GM19099 (cell line): ENCODE data around the gene C19orf73.

Experiments
- POLR2A ChIP-seq: IDR thresholded peaks from 3 replicates; pipeline ENCODE4 v1.6.1; 2011; ENCODE audit warnings: low read depth; ENCODE audit not compliant: insufficient read length; ENCODE audit errors: extremely low read depth

C19orf73 gene

GRCh38 chr19:49152119-49152550 is 33.2 kb upstream of the C19orf73 start:
- no peak for TF ChIP-seq POLR2A

GRCh38 chr19:49151267-49152118 is 32.5 kb upstream of the C19orf73 start:
- TF ChIP-seq POLR2A: no peak

DNA sequence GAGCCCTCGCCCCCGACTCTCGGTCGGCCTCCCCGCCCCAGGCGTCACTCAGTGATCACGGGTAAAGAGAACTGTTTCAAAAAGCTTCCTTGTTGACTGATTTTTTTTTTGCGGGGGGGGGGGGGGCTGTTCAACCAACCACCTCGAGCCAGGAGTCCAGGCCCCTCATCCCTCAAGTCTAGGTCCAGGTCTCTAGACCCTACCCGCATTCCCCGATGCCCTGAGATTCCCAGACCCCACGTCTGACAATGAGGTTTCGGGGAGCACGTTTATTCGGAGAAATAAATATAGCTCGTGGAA is 32.0 kb upstream of the C19orf73 start:
- no peak for TF ChIP-seq POLR2A

- TF ChIP-seq POLR2A: no peak
Measured at GRCh38 chr19:49150106-49150943, 31.4 kb upstream of the C19orf73 start.

DNA sequence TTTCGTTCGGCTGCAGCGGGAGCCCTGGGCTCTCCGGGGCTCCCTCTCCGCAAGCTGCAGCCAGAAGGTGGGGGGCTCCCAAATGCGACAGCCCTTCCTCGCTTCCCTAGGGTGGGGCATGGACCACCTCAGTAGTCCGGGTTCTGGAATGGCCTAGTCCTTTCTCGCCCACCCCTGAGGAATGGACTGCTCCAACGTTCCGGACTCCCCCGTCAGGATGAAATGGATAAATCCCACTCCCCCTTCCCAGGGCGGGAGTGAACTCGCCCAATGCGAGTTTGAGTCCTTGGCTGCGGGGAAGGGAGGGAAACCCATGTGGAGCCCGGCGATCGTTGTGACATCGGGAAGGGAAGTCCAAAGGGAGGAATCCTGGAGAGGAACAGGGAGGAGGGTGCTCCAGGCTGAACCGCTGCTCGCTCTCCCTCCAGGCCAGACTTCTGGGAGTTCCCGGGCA is 30.7 kb upstream of the C19orf73 start:
- no peak for TF ChIP-seq POLR2A

DNA sequence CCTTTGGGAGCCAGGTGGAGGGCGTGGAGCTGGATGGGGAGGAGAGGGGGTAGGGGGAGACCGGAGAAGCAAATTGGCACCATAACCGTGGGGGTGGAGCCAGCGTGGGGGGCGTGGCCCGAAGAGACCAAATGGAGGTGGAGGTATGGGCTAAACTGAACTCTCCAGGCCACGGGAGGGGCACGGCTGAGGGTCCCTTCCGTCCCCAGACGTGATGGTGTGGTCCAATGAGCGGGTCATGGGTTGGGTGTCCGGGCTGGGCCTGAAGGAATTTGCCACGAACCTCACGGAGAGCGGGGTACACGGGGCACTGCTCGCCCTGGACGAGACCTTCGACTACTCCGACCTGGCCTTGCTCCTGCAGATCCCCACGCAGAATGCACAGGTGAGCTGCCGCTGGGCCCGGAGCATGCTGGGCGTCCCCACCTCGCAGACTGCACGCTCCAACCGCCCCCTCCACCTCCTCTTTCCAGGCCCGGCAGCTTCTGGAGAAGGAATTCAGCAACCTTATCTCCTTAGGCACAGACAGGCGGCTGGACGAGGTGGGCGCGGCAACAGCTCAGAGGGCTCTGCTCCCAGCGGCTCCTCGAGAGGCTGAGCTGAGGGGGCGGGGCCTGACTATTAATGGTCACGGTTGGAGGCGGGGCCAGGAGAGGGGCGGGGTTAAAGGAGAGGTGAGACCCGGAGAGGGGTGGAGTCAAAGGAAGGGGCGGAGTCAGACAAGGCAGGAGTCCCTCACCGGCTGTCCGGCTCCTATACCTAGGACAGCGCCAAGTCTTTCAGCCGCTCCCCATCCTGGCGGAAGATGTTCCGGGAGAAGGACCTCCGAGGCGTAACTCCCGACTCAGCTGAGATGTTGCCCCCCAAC is 30.1 kb upstream of the C19orf73 start:
- TF ChIP-seq POLR2A: no peak

GRCh38 chr19:49148044-49148682 is 29.2 kb upstream of the C19orf73 start:
- no peak for TF ChIP-seq POLR2A

DNA sequence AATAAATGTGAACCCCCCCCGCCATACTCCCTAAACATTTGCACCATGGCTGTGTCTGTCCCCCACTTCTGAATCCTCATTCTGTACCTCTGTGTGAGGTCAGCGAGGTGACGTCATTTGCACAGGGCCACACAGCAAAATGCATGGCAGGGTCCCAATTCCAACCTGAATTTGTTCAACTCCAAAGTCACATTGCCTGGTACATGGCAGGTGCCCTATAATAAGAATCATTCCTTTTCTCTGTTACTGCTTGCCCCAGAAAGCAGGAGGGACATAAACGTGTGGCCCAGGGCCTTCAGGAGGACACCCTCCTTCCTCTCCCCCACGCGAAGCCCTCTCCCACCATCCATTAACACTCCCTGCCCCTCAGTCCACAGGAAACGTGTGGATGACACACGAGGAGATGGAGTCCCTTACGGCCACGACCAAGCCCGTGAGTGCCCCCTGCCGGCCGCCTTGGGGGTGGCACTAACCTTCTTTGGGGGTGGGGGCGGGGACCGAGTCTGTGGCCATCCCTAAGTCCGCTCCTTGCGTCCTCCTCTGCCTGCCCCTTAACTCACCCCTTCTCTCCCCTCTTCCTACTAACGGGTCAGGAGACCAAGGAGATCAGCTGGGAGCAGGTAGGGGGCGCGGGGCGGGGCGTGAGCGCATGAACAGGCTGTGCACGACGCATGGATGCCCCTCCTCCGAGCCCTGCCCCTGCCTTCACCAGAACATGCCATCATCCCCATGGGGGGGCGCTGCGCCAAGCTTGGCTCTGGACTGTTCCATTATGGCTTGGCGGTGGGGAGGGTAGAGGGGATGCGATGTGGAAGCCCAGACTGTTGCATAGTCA is 26.8 kb upstream of the C19orf73 start:
- no peak for TF ChIP-seq POLR2A

- TF ChIP-seq POLR2A: no peak
Measured at GRCh38 chr19:49142866-49143335, 24.0 kb upstream of the C19orf73 start.

DNA sequence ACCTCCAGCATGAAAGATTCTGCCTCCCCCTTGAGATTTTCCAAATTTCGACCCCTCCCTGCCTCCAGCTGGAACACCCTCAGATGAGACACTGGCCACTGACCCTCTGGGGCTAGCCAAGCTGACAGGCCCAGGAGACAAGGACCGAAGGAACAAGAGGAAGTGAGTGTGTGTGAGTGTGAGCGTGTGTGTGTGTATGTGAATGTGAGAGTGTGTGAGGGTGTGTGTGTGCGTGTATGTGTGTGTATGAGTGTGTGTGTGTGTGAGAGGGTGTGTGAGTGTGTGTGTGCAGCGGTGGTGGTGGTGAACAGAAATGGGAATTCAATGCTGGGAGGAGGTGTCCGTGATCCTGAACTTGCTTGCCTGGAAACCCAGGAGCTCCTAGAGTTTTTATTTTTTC is 22.4 kb upstream of the C19orf73 start:
- no peak for TF ChIP-seq POLR2A

GRCh38 chr19:49140951-49141350 is 22.0 kb upstream of the C19orf73 start:
- no peak for TF ChIP-seq POLR2A

GRCh38 chr19:49136771-49137171 is 17.8 kb upstream of the C19orf73 start:
- no peak for TF ChIP-seq POLR2A

- TF ChIP-seq POLR2A: no peak
Measured at GRCh38 chr19:49135686-49136085, 16.7 kb upstream of the C19orf73 start.
